Articular chondrocyte of knee joint (primary cell): ENCODE measurements around the gene KIF5C. TPM values are rescaled to one million over a fixed set of nuclear protein-coding genes. Genes with fewer than 3 reads are reported as not detected.

ENCODE experiments used
- small RNA-seq: library from RNA; depleted of rRNA; stranded (forward); fragments of <200 nt; gene quantifications from one replicate; pipeline ENCODE3, GENCODE V24; 2012
- total RNA-seq: library from RNA; depleted of rRNA; stranded (reverse); fragments of >200 nt; gene quantifications from 2 replicates; pipeline ENCODE4 v1.2.3, GENCODE V29; 2012

The KIF5C gene
- total RNA-seq: 0.65 and 0.97 TPM in 2 replicates

DNA sequence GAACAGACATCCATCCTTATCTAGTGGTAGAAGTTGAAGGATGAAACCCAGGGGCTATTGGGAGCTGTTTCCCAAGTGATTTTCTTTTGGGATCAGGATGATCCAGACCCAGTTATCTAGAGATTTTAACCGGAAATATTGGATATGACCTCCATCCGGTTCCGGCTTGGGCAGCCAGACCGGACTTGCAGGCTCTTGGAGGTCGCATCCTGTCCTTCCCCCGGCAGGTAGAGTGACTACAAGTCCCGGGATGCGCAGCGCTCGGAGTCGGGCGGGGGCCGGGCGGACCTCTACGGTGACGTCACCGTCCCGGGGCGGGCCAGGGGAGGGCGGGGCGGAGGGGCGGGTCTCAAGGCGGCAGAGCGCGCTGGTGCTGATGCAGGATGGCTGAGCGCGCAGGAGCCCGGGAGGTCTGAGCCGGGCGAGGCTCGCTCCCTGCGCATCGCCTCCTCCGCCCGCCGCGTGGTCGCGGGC, at the start of gene KIF5C:
Gene KIF5C, plus strand, starts transcription at position 360 of the 474 bp plus-strand sequence. CDS start 391 bp downstream, outside the sequence.

DNA sequence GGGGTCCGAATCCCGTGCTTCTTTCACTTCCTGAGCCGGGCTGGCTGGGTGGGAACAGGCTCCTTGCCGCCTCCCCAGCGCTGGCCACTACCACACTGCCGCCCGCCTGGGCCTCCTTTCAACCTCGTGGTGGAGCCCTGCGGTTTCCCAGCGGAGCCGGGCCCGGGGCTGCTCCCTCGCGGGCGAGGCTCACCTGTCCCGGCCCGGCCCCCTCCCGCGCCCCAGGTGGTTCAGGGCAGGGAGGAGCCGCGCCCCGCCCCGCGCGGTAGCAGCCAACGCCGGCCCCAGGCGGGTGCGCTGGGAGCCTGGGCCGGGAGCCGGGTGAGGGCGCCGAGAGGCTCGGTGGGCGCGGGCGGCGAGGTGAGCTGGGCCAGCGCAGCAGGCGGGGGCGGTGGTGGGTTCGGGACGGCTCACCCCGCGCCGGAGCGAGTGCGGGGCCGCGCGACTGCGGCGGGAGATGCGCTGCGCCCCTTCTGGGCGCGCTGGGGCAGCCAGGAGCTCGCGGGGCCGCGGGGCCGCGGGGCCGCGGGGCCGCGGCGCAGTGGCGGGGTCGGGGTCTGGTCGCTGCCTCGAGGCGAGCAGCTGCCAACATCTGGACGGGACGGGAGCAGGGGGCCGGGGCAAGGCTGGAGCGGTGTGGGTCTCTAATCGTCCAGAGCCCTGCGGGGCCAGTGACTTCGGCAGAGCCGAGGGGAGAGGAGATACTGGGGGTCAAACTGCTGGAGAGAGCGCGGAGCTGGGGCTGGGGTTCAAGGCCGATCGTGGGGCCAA, 163.6 kb downstream of the KIF5C start, which contains the start of gene LYPD6B:
Gene LYPD6B, plus strand, starts transcription at position 258 of the 771 bp plus-strand sequence. CDS start 92,250 bp downstream, outside the sequence.

Small RNAs within 50 kb of the gene (small RNA-seq; reads per million reads assigned to genes)
- gene RNU2-9P: not detected
- not detected for gene UBBP3

Other genes starting within 250 kb of the KIF5C start
- 28.6 and 29.6 TPM in 2 replicates for gene EPC2, start 230.5 kb upstream of the KIF5C start, total RNA-seq
- gene LYPD6B, start 163.5 kb downstream of the KIF5C start, total RNA-seq: 0.52 and 2.4 TPM in 2 replicates